Keratinocyte (primary cell): ENCODE data around the gene WDR27. TPM values are rescaled to one million over a fixed set of nuclear protein-coding genes. Genes with fewer than 3 reads are reported as not detected.

Experiments
- DNase-seq: peaks from one replicate; pipeline ENCODE4 v3.0.0-alpha.2; 2011; ENCODE audit warnings: low read depth, missing footprints, low spot score
- FAIRE-seq: peaks from 2 replicates; lab custom pipeline; 2011; peaks lifted over from hg19 to GRCh38; lab: Jason Lieb, UNC
- H2AFZ ChIP-seq: 2 replicates; pipeline ENCODE4 v1.6.0; 2012; ENCODE audit warnings: low read length, control low read depth, inconsistent platforms; ENCODE audit not compliant: control insufficient read depth
- H3K27ac ChIP-seq: 2 replicates; pipeline ENCODE4 v1.5.1; 2011; ENCODE audit warnings: low read length; ENCODE audit not compliant: control insufficient read depth, insufficient read depth
- H3K27me3 ChIP-seq: 3 replicates; pipeline ENCODE4 v1.6.0; 2011; ENCODE audit warnings: low read length; ENCODE audit not compliant: control insufficient read depth, insufficient read depth; ENCODE audit errors: extremely low read depth
- H3K36me3 ChIP-seq, 2 experiments: 2 replicates in 1 of 2; 3 replicates in 1 of 2; pipeline ENCODE4 v1.5.1; 2011; ENCODE audit warnings: low read length in 2 of 2, mild to moderate bottlenecking in 1 of 2; ENCODE audit not compliant: control insufficient read depth in 2 of 2, insufficient read depth in 2 of 2; ENCODE audit errors: extremely low read depth in 1 of 2
- H3K4me1 ChIP-seq: 3 replicates; pipeline ENCODE4 v1.5.1; 2011; ENCODE audit warnings: low read length; ENCODE audit not compliant: control insufficient read depth, insufficient read depth; ENCODE audit errors: extremely low read depth
- H3K4me2 ChIP-seq: 3 replicates; pipeline ENCODE4 v1.6.0; 2011; ENCODE audit warnings: low read depth, low read length; ENCODE audit not compliant: control insufficient read depth, insufficient read depth; ENCODE audit errors: extremely low read depth
- H3K4me3 ChIP-seq, 3 experiments: fragments of 200-600 bp in 1 of 3; sonication (generic) in 1 of 3; 2 replicates in 2 of 3; 3 replicates in 1 of 3; pipeline ENCODE4 v1.5.1; 2011 to 2016; ENCODE audit warnings: low read length in 3 of 3, mild to moderate bottlenecking in 3 of 3, control low read depth in 2 of 3, inconsistent platforms in 1 of 3, low read depth in 1 of 3, mixed read lengths in 1 of 3, mixed run types in 1 of 3, moderate library complexity in 1 of 3; ENCODE audit not compliant: control insufficient read depth in 2 of 3, insufficient read depth in 2 of 3; ENCODE audit errors: extremely low read depth in 1 of 3
- H3K79me2 ChIP-seq: 2 replicates; pipeline ENCODE4 v1.6.0; 2012; ENCODE audit warnings: low read length; ENCODE audit not compliant: control insufficient read depth, insufficient read depth
- H3K9ac ChIP-seq: 3 replicates; pipeline ENCODE4 v1.6.0; 2011; ENCODE audit warnings: low read length; ENCODE audit not compliant: control insufficient read depth, insufficient read depth; ENCODE audit errors: extremely low read depth
- H3K9me1 ChIP-seq: 3 replicates; pipeline ENCODE4 v1.6.0; 2011; ENCODE audit warnings: low read length; ENCODE audit not compliant: control insufficient read depth, insufficient read depth; ENCODE audit errors: extremely low read depth
- H3K9me3 ChIP-seq: 2 replicates; pipeline ENCODE4 v1.5.1; 2012; ENCODE audit warnings: low read depth, low read length; ENCODE audit not compliant: control insufficient read depth
- H4K20me1 ChIP-seq: 3 replicates; pipeline ENCODE4 v1.6.0; 2011; ENCODE audit warnings: low read length; ENCODE audit not compliant: control insufficient read depth, insufficient read depth; ENCODE audit errors: extremely low read depth
- CTCF ChIP-seq, 3 experiments: IDR thresholded peaks in 1 of 3; conservative IDR thresholded peaks in 1 of 3; optimal IDR thresholded peaks in 1 of 3; 2 replicates in 2 of 3; 3 replicates in 1 of 3; pipeline versions ENCODE3 to v1.5.1; 2011; ENCODE audit warnings: low read length in 3 of 3, mild to moderate bottlenecking in 3 of 3, moderate library complexity in 2 of 3, control low read depth in 1 of 3, inconsistent platforms in 1 of 3; ENCODE audit not compliant: insufficient read depth in 2 of 3; ENCODE audit errors: extremely low read depth in 1 of 3
- EZH2 ChIP-seq: IDR thresholded peaks from one replicate; pipeline ENCODE4 v1.6.1; 2012; ENCODE audit warnings: inconsistent platforms, mild to moderate bottlenecking, low read length, moderate library complexity
- dilution Hi-C: fragments of 300-500 bp; cut with MboI; formaldehyde crosslinking; loops from one replicate; pipeline ENCODE4 v1.7.0; 2020; ENCODE audit warnings: low sequenced_read_pairs; ENCODE audit not compliant: extremely low pct_ligation_motif_present
- polyA plus RNA-seq, 5 experiments: library from polyadenylated mRNA; depleted of rRNA in 3 of 5; stranded (reverse) in 3 of 5; stranded (forward) in 1 of 5; unstranded in 1 of 5; fragments of >200 nt; gene quantifications; 1 replicate in 1 of 5; 2 replicates in 3 of 5; 3 replicates in 1 of 5; pipeline versions ENCODE4 v1.2.1 to v1.2.3, GENCODE V29; 2011 to 2012; ENCODE audit warnings: missing spikeins in 2 of 5, low read depth in 1 of 5, low replicate concordance in 1 of 5

WDR27 gene
- polyA plus RNA-seq, 1 donor (not counting 4 experiments of a cell fraction or from before 2014, with no cell fraction given), result 17.8 TPM

GRCh38 chr6:169455470-169455869 lies 246.4 kb downstream of the WDR27 start:
- Histone ChIP-seq H3K36me3 (no peaks in the 10 kb centered on the region), H2AFZ (no peak overlapping the region), H3K4me2 (no peak overlapping the region), H4K20me1 (no peaks in the 10 kb centered on the region), H3K9ac (no peak overlapping the region), H3K27ac (no peak overlapping the region), H3K9me3 (no peaks in the 10 kb centered on the region), H3K9me1 (no peaks in the 10 kb centered on the region), H3K27me3 (no peaks in the 10 kb centered on the region), H3K4me3 (no peak overlapping the region), H3K4me1 (peaks cover 25% of the 10 kb centered on the region), H3K79me2 (no peaks in the 10 kb centered on the region)
- TF ChIP-seq CTCF (optimal IDR thresholded peaks at IDR 0.05 in 1 of 3, IDR thresholded peaks at IDR 0.05 in 1 of 3, conservative IDR thresholded peaks at IDR 0.05 in 1 of 3; ENCODE audit: extremely low read depth in 1 of 3, insufficient read depth in 2 of 3, low read length in 3 of 3), result no peak
- TF ChIP-seq EZH2, result no peak
- DNase-seq (no peak), FAIRE-seq (no peak)
- dilution Hi-C loops, result no loop called here

GRCh38 chr6:169454872-169455204 lies 247.0 kb downstream of the WDR27 start:
- no peaks in the 10 kb centered on the region for H3K9me1 ChIP-seq
- H3K27me3 ChIP-seq, result no peaks in the 10 kb centered on the region
- H3K79me2 ChIP-seq, result no peaks in the 10 kb centered on the region
- peaks cover 31% of the 10 kb centered on the region for H3K4me1 ChIP-seq
- dilution Hi-C loops, result no loop called here
- no peak overlapping the region for H3K4me3 ChIP-seq
- no peak overlapping the region for H2AFZ ChIP-seq
- H3K9me3 ChIP-seq, result no peaks in the 10 kb centered on the region
- TF ChIP-seq CTCF (optimal IDR thresholded peaks at IDR 0.05 in 1 of 3, IDR thresholded peaks at IDR 0.05 in 1 of 3, conservative IDR thresholded peaks at IDR 0.05 in 1 of 3; ENCODE audit: extremely low read depth in 1 of 3, insufficient read depth in 2 of 3, low read length in 3 of 3) (no peak), EZH2 (no peak)
- no peak overlapping the region for H3K4me2 ChIP-seq
- DNase-seq (no peak), FAIRE-seq (no peak)
- no peaks in the 10 kb centered on the region for H4K20me1 ChIP-seq
- H3K9ac ChIP-seq, result no peak overlapping the region
- H3K27ac ChIP-seq, result no peak overlapping the region
- H3K36me3 ChIP-seq, result no peaks in the 10 kb centered on the region
